Panc1 (cell line): ENCODE data around the gene MYBPHL. TPM values are rescaled to one million over a fixed set of nuclear protein-coding genes. Genes with fewer than 3 reads are reported as not detected.

ENCODE experiments used
- ATAC-seq: fragments of 200-7000 bp; cut with Tn5 transposase; 2 replicates; pipeline ENCODE4 v1.9.1; 2020; ENCODE audit warnings: mild to moderate bottlenecking, moderate library complexity
- BruUV-seq: library from RNA; stranded (reverse); fragments of 400-500 nt; replicated peaks from 2 replicates; lab custom pipeline; 2021; lab: Mats Ljungman, UMichigan
- CTCF ChIA-PET: fragments of 300-600 bp; sonication (Branson Sonifier 250); formaldehyde crosslinking; loops from one replicate; lab custom pipeline; 2022; ENCODE audit warnings: antibody characterized with exemption; lab: Charles Lee
- POLR2A ChIA-PET: fragments of 300-600 bp; sonication (Branson Sonifier 250); formaldehyde crosslinking; loops from one replicate; lab custom pipeline; 2022; ENCODE audit warnings: antibody characterized with exemption; lab: Charles Lee
- DNase-seq: peaks from one replicate; pipeline ENCODE4 v3.0.0-alpha.2; 2010; ENCODE audit warnings: low read depth, low spot score
- H3K27ac ChIP-seq: 2 replicates; pipeline ENCODE4 v1.5.1; 2011; ENCODE audit warnings: mild to moderate bottlenecking, low read length, inconsistent platforms
- H3K27me3 ChIP-seq: fragments of 200-500 bp; sonication (Bioruptor generic); 2 replicates; pipeline ENCODE4 v1.6.0; 2014; ENCODE audit warnings: low read length, inconsistent platforms; ENCODE audit not compliant: control insufficient read depth, insufficient read depth
- H3K36me3 ChIP-seq: fragments of 200-500 bp; sonication (Bioruptor generic); 2 replicates; pipeline ENCODE4 v1.5.1; 2014; ENCODE audit warnings: inconsistent platforms, mild to moderate bottlenecking, low read length, moderate library complexity; ENCODE audit not compliant: control insufficient read depth, insufficient read depth
- H3K4me1 ChIP-seq: 2 replicates; pipeline ENCODE4 v1.5.1; 2011; ENCODE audit warnings: inconsistent platforms, mild to moderate bottlenecking, low read length, moderate library complexity; ENCODE audit not compliant: control insufficient read depth, insufficient read depth
- H3K4me3 ChIP-seq, 2 experiments: 2 replicates each; pipeline ENCODE4 v1.5.1; 2011 to 2012; ENCODE audit warnings: low read depth in 2 of 2, low read length in 2 of 2, mild to moderate bottlenecking in 2 of 2, inconsistent platforms in 1 of 2, moderate library complexity in 1 of 2
- H3K9me3 ChIP-seq: fragments of 200-500 bp; sonication (Bioruptor generic); 2 replicates; pipeline ENCODE4 v1.5.1; 2014; ENCODE audit warnings: low read depth, mild to moderate bottlenecking, inconsistent platforms, low read length, moderate library complexity; ENCODE audit not compliant: control insufficient read depth, insufficient read depth
- CTCF ChIP-seq: fragments of 450-650 bp; IDR thresholded peaks from 2 replicates; pipeline ENCODE4 v1.5.1; 2017; ENCODE audit warnings: mild to moderate bottlenecking
- POLR2AphosphoS5 ChIP-seq: IDR thresholded peaks from 2 replicates; pipeline ENCODE4 v1.6.1; 2012; ENCODE audit warnings: mild to moderate bottlenecking, low read depth, low read length, moderate library complexity
- REST ChIP-seq, 2 experiments: IDR thresholded peaks; 2 replicates each; pipeline ENCODE4 v1.6.1; 2011 to 2012; ENCODE audit warnings: low read depth in 2 of 2, control low read depth in 1 of 2, low read length in 1 of 2, mild to moderate bottlenecking in 1 of 2, moderate library complexity in 1 of 2; ENCODE audit not compliant: insufficient read depth in 1 of 2
- SIN3A ChIP-seq: IDR thresholded peaks from 2 replicates; pipeline ENCODE4 v1.6.1; 2012; ENCODE audit warnings: low read depth, mild to moderate bottlenecking, low read length, moderate library complexity, borderline replicate concordance; ENCODE audit not compliant: insufficient read depth
- TCF7L2 ChIP-seq: IDR thresholded peaks from 2 replicates; pipeline ENCODE4 v1.6.1; 2011; ENCODE audit warnings: mild to moderate bottlenecking, low read depth, low read length, inconsistent platforms
- in situ Hi-C: cut with HindIII; loops from 2 replicates; pipeline ENCODE4 v1.10.0; 2016; ENCODE audit warnings: low sequenced_read_pairs, low pct_unique_long_range_greater_than_20kb
- intact Hi-C: fragments of 100-400 bp; cut with micrococcal nuclease; formaldehyde crosslinking; loops from one replicate; pipeline ENCODE4 v1.10.0; 2022; ENCODE audit not compliant: unreplicated experiment
- total RNA-seq: library from RNA; stranded (reverse); gene quantifications from one replicate; pipeline ENCODE4 v1.2.1, GENCODE V29; 2021; ENCODE audit not compliant: unreplicated experiment

MYBPHL gene
- total RNA-seq, 1 experiment from 2014 or later, result not detected

- no TSS peak for BruUV-seq
Observed at GRCh38 chr1:109269212-109269980, 37.4 kb downstream of the MYBPHL start.

More at GRCh38 chr1:109269212-109269980, 37.4 kb downstream of the MYBPHL start:
- no peak for ATAC-seq
- no peak overlapping the region for H3K27ac ChIP-seq
- CTCF ChIA-PET, result no interaction called here
- H3K9me3 ChIP-seq, result no peaks in the 10 kb centered on the region
- H3K36me3 ChIP-seq, result no peaks in the 10 kb centered on the region
- peaks cover 7% of the 10 kb centered on the region for H3K4me1 ChIP-seq
- no peak for TF ChIP-seq REST (IDR thresholded peaks at IDR 0.05; ENCODE audit: insufficient read depth in 1 of 2, low read depth in 2 of 2, low read length in 1 of 2)
- no peak for TF ChIP-seq CTCF
- no peak for TF ChIP-seq SIN3A
- no peak for TF ChIP-seq TCF7L2
- no peak for TF ChIP-seq POLR2AphosphoS5
- intact Hi-C loops, result no loop called here
- no peak for DNase-seq
- H3K4me3 ChIP-seq, result no peak overlapping the region
- no peaks in the 10 kb centered on the region for H3K27me3 ChIP-seq
- POLR2A ChIA-PET, result no interaction called here
- in situ Hi-C loops, result no loop called here
